ENCODE data around the gene RIN3. TPM values are rescaled to one million over a fixed set of nuclear protein-coding genes. Genes with fewer than 3 reads are reported as not detected.

The RIN3 gene
- total RNA-seq, 1 experiment from 2014 or later, result 1.5 TPM

DNA sequence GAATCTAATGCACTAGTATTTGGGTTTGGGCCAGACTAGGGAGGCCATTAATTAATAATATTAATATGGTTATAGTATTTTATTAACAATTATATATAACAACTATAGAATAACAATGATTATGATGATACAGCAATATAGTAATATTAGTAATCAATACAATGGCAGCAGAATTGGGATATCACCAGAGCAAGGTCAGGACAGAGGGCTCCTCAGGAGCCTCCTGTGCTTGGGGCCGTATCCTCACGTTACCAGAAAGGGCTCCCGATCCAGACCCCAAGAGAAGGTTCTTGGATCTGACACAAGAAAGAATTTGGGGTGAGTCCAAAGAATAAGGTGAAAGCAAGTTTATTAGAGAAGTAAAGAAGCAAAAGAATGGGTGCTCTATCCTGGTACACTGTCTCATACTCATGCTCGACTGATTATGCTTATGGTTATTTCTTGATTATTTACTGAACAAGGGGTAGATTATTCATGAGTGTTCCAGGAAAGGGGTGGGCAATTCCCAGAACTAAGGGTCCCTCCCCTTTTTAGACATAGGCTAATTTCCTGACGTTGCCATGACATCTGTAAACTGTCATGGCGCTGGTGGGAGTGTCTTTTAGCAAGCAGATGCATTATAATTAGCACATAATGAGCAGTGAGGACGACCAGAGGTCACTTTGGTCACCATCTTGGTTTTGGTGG is 61.6 kb downstream of the RIN3 start:
- no CpG with 5 or more reads among the region's 7 CpGs for WGBS (ENCODE audit: extremely low coverage, insufficient read length, low lambda C conversion rate)
- Mint-ChIP-seq H3K4me1 (peaks cover 14 to 16% of the 10 kb centered on the region in 2 experiments), H3K36me3 (ENCODE audit: insufficient read depth in 1 of 3, low read depth in 3 of 3) (no peaks in the 10 kb centered on the region), H3K27me3 (ENCODE audit: low read depth) (peaks cover 1% of the 10 kb centered on the region), H3K4me3 (no peak overlapping the region), H3K27ac (no peak overlapping the region), H3K9me3 (no peaks in the 10 kb centered on the region; a peak in 1 of 5 replicates)
- Histone ChIP-seq H3K9me3 (ENCODE audit: control insufficient read depth, low read depth, low read length) (no peaks in the 10 kb centered on the region), H4K91ac (ENCODE audit: insufficient read length, low read depth, low read length) (no peak overlapping the region), H3K79me1 (ENCODE audit: insufficient read depth, low read depth, low read length, poor library complexity, severe bottlenecking) (no peaks in the 10 kb centered on the region), H3K4ac (ENCODE audit: low read depth, low read length) (no peak overlapping the region), H4K20me1 (ENCODE audit: control insufficient read depth, insufficient read depth, insufficient read length) (no peaks in the 10 kb centered on the region), H2BK12ac (ENCODE audit: insufficient read length, low read depth, low read length) (no peak overlapping the region), H2AFZ (ENCODE audit: low read length) (no peak overlapping the region), H3K9ac (ENCODE audit: extremely low read depth, insufficient read length, low read length) (no peak overlapping the region), H3K23ac (ENCODE audit: insufficient read length, low read depth, low read length) (no peak overlapping the region), H3K14ac (ENCODE audit: insufficient read depth, low read length) (no peak overlapping the region), H3K4me2 (ENCODE audit: insufficient read depth, insufficient read length, low read length) (no peak overlapping the region), H3T11ph (ENCODE audit: low read length) (no peak overlapping the region), H4K5ac (ENCODE audit: insufficient read length, low read depth, low read length) (no peak overlapping the region), H3K18ac (ENCODE audit: insufficient read length, low read depth, low read length) (no peak overlapping the region), H4K8ac (replicated peaks; ENCODE audit: insufficient read length, low read depth, low read length) (no peak overlapping the region), H2BK5ac (ENCODE audit: insufficient read length, low read length) (no peak overlapping the region), H2BK15ac (ENCODE audit: low read depth, low read length) (no peak overlapping the region), H2AK5ac (ENCODE audit: insufficient read length, low read length) (no peak overlapping the region), H3K27me3 (ENCODE audit: insufficient read depth, low read length) (no peaks in the 10 kb centered on the region), H3K27ac (ENCODE audit: insufficient read length, low read depth, low read length) (no peak overlapping the region), H3K4me1 (ENCODE audit: insufficient read depth, low read length) (peaks cover 4% of the 10 kb centered on the region), H2BK120ac (ENCODE audit: low read depth, low read length, poor library complexity, severe bottlenecking) (no peak overlapping the region), H3K79me2 (ENCODE audit: insufficient read depth, low read length) (no peaks in the 10 kb centered on the region), H2BK20ac (ENCODE audit: low read depth, low read length, poor library complexity, severe bottlenecking) (no peak overlapping the region), H3K23me2 (ENCODE audit: insufficient read length, low read depth, low read length, poor library complexity, severe bottlenecking) (no peaks in the 10 kb centered on the region), H3K56ac (ENCODE audit: insufficient read length, low read depth, low read length) (no peak overlapping the region)
- DNase-seq, result no peak
- TF ChIP-seq, protein P1, sequence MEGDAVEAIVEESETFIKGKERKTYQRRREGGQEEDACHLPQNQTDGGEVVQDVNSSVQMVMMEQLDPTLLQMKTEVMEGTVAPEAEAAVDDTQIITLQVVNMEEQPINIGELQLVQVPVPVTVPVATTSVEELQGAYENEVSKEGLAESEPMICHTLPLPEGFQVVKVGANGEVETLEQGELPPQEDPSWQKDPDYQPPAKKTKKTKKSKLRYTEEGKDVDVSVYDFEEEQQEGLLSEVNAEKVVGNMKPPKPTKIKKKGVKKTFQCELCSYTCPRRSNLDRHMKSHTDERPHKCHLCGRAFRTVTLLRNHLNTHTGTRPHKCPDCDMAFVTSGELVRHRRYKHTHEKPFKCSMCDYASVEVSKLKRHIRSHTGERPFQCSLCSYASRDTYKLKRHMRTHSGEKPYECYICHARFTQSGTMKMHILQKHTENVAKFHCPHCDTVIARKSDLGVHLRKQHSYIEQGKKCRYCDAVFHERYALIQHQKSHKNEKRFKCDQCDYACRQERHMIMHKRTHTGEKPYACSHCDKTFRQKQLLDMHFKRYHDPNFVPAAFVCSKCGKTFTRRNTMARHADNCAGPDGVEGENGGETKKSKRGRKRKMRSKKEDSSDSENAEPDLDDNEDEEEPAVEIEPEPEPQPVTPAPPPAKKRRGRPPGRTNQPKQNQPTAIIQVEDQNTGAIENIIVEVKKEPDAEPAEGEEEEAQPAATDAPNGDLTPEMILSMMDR (conservative IDR thresholded peaks at IDR 0.05), result no peak
